DLD1 (cell line): ENCODE results near the gene CNRIP1.

Source experiments
- in situ Hi-C: cut with HindIII; loops from 2 replicates; pipeline ENCODE4 v1.10.0; 2017; ENCODE audit warnings: low sequenced_read_pairs

CNRIP1 gene

GRCh38 chr2:68252400-68253218, 67.1 kb downstream of the CNRIP1 start, which contains the start of gene PPP3R1:
Gene PPP3R1, minus strand, starts transcription at chr2:68252532. Its CDS starts 405 bp downstream, at chr2:68252127.
- in situ Hi-C loops = no loop called here

- in situ Hi-C loops = no loop called here
Measured at GRCh38 chr2:68251855-68252399, 67.8 kb downstream of the CNRIP1 start.

DNA sequence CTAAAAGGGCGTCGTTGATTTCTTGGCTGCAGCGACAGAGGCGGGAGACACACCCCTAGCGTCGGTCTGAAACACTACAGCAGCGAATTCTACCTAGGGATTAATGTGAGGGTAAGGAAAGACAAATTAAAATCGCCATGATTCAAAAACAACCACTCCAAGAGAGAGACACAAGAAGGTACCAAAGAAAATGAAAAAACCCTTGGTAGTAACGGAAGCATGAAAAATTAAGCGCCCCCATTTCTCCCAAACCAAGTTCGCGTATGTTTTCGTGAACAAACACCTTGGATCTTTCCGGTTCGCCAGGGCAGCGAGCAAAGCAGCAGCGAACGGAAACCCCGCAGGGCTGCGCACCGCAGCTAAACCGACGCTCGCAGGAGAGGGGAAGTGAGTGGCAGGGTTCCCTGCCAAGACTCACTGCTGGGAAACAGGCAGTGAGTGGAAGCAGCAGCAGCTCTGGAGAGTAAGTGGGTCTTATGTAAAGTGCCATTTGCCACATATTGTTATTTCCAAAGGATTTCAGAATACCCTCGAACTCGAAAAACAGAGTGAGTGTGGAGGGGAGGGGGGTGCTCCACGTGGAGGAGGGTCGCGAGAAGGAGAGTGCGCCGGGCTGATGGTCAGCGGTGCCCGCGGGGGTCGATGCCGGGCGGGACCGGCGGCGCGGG, 68.4 kb downstream of the CNRIP1 start:
- in situ Hi-C loops = no loop called here

DNA sequence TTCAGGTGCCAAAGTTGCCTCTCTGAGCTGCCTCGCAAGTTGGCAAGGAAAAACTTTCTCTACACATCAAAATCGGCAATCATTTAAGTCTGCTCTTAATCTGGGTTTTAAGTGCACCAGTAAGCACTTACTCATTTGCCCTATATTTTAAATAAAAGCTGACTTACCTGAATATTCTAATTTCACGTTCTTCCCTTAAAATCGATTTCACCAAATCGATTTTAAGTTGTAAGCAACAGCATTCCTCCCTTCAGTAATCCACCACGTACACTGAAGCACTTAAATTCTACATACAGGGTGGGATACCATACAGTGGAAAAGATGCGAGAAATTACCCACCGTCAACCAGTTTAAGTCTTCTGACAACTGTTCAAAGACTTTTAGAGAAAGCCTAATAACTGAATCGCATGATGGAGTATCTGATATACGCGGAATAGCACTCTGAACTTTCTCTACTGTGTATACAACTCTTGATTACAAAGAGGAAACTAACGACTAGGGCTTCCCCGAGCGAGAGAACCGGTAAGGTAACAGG, 69.0 kb downstream of the CNRIP1 start:
- in situ Hi-C loops = no loop called here

- in situ Hi-C loops = no loop called here
Measured at GRCh38 chr2:68250196-68250595, 69.6 kb downstream of the CNRIP1 start.

GRCh38 chr2:68248806-68249205, 70.9 kb downstream of the CNRIP1 start:
- in situ Hi-C loops = no loop called here

DNA sequence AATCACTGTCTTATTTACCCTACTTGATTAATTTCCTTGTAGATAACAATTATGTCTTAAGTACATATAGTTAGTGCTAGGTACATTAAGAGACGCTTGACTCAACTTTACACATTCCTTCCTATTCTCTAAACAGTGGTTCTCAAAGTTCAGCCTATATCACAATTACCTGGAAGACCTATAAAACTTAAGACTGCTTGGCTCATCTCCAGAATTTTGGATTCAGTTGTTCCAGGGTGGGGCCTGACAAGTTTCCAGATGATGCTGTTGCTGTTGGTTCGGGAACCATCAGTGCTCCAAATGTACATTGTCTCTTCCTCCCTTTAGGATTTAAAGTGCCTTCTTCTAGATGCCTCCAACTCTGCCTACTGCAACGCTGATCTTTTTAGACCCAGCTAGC, 71.4 kb downstream of the CNRIP1 start:
- in situ Hi-C loops = no loop called here

DNA sequence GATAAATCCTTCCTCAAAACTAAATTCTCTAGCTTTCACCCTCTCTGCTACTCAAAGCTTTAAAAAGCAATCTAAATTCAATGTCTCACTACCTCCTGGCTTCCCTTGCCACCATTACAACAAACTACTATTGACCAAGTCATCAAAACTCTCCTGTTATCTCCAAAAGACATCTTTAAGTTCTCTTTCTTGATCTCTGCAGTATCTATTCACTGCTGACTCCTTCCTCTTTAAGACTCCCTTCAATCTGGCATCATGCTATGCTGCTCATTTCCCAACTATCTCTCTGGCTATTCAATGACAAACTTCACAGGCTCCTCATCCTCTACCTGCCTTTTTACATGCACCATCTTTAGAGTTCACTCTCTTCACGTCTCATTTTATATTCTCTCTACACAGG, 73.4 kb downstream of the CNRIP1 start:
- in situ Hi-C loops = no loop called here

DNA sequence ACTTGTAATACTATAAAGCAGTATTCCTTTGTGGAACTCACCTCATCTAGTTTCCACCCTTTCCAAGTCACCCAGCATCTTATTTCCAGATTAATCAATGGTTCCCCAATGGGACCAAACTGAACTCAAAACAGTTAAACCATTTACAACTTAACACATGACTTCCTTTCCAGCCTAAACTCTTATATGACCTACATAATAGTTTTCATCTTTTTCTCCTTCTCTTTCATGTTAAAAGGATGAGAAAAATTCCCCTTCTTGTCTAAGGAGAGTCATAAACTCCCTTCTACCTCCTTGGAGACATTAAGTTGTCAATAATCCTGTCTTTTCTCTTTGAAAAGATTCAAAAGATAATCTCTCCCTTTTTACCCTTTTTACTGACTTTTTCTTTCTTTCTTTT, 74.1 kb downstream of the CNRIP1 start:
- in situ Hi-C loops = no loop called here

DNA sequence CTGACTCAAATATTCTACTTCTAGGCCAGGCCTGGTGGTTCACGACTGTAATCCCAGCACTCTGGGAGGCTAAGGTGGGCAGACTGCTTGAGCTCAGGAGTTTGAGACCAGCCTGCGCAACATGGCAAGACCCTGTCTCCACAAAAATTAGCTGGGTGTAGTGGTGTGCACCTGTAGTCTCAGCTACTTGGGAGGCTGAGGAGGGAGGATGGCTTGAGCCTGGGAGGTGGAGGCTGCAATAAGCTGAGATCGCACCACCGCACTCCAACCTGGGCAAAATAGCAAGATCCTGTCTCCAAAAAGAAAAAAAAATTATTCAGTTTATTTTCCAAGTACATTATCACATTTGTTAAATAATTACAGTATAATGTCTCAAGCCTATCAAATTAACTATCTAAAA, 74.7 kb downstream of the CNRIP1 start:
- in situ Hi-C loops = no loop called here

DNA sequence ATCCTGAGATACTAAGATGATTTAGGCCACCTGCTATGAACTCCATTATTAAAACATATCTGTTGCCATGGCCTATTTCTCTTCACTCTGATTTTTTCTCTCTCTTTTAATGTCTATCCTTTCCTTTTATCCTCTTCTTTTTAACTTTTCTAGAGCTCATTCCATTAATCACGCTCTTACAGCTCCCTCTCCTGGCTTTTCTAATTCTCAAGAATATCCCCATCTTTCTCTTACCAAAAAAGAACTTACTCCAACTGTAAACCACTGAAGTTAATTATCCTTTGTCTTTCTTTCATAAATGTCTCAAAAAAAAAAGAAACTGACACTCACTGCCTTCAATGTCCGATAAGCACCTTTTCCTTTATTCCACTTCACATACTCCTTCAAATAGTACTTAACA, 75.3 kb downstream of the CNRIP1 start:
- in situ Hi-C loops = no loop called here
